Esophagus squamous epithelium (tissue), 4 donors: ENCODE data around the gene SIPA1L2.

Experiments used
- CTCF ChIP-seq, 6 experiments: fragments of 450-650 bp in 4 of 6; fragments of 200-600 bp in 2 of 6; sonication (generic) in 2 of 6; IDR thresholded peaks; one replicate each; pipeline ENCODE4 v1.5.1; 2016 to 2019; ENCODE audit warnings: antibody characterized with exemption in 6 of 6, mild to moderate bottlenecking in 4 of 6, moderate library complexity in 4 of 6
- POLR2A ChIP-seq, 4 donors: fragments of 450-650 bp; IDR thresholded peaks; one replicate each; pipeline ENCODE4 v1.6.1; 2017; ENCODE audit warnings: antibody characterized with exemption in 4 of 4, mild to moderate bottlenecking in 4 of 4, moderate library complexity in 3 of 4

- TF ChIP-seq POLR2A (IDR thresholded peaks at IDR 0.05) (no peak), CTCF (IDR thresholded peaks at IDR 0.05) (no peak)
These were observed 38.6 kb downstream of the SIPA1L2 start for GRCh38 chr1:232591344-232591743.
